Motor neuron (in vitro differentiated cells): ENCODE results near the gene FAM234A. TPM values are rescaled to one million over a fixed set of nuclear protein-coding genes. Genes with fewer than 3 reads are reported as not detected.

ENCODE experiments used
- ATAC-seq, 8 experiments: fragments of 200-7000 bp; cut with Tn5 transposase; replicated peaks in 6 of 8; 2 replicates each; pipeline ENCODE4 v1.8.0; 2021; ENCODE audit warnings: mild to moderate bottlenecking in 8 of 8, moderate library complexity in 8 of 8
- H3K27ac ChIP-seq, 2 donors: fragments of 250-450 bp; sonication (Bioruptor Pico); 2 replicates each; pipeline ENCODE4 v1.9.0; 2021; ENCODE audit warnings: antibody characterized with exemption in 2 of 2, mild to moderate bottlenecking in 2 of 2, moderate library complexity in 1 of 2
- H3K4me1 ChIP-seq, 2 donors: fragments of 250-450 bp; sonication (Bioruptor Pico); replicated peaks in 1 of 2; 2 replicates each; pipeline ENCODE4 v1.6.1; 2021; ENCODE audit warnings: antibody characterized with exemption in 2 of 2, mild to moderate bottlenecking in 2 of 2, moderate library complexity in 1 of 2
- H3K4me3 ChIP-seq, 5 donors: fragments of 250-450 bp; sonication (Bioruptor Pico); 2 replicates each; pipeline ENCODE4 v1.9.0; 2021; ENCODE audit warnings: antibody characterized with exemption in 5 of 5, mild to moderate bottlenecking in 5 of 5, moderate library complexity in 4 of 5
- WGBS, 10 experiments: fragments of 450-650 bp; shearing (Covaris generic); methylation state at CpG; one replicate each; pipeline ENCODE4 v1.0.0; 2022; 5-methylcytosine and 5-hydroxymethylcytosine counted together
- in situ Hi-C, 9 experiments: fragments of 400-800 bp; cut with MboI; loops; one replicate each; pipeline ENCODE4 v1.15.0; 2021; ENCODE audit warnings: low sequenced_read_pairs in 9 of 9, low pct_unique_long_range_greater_than_20kb in 2 of 9; ENCODE audit not compliant: unreplicated experiment in 9 of 9
- total RNA-seq, 8 experiments: library from RNA; unstranded; fragments of 300-600 nt; gene quantifications; 2 replicates each; pipeline versions ENCODE4 v1.2.3 to v1.2.4, GENCODE V29; 2022

The FAM234A gene
- total RNA-seq, 8 experiments from 2014 or later = 23.1 to 101 (median 50.5) TPM

DNA sequence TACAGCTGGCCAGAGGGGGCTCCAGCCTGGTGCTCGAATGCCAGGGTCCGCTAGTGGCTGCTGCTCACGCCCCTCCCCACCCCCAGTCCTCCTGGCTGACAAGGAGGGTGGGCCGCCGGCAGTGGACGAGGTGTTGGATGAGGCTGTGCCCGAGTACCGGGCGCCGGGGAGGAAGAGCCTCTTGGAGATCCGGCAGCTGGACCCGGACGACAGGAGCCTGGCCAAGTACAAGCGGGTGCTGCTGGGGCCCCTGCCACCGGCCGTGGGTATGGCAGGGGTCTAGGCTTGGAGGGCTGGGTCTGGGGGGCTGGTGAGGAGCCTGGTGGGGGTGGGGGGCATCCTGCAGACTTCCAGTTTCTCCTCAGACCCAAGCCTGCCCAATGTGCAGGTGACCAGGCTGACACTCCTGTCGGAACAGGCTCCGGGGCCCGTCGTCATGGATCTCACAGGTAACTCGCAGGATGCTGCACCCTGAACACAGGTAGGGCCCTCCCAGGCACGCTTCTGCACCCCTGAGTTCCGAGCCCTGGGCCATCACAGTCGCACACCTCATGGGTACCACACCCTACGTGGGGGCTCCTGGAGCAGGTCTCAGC, 47.1 kb downstream of the FAM234A start:
- Histone ChIP-seq H3K4me3 (peak overlapping the region; percentile 40 to 92 (median 76)), H3K4me1 (peaks cover 8 to 12% of the 10 kb centered on the region in 2 donors), H3K27ac (no peak overlapping the region)
- 25 to 100% (median 73%) methylated on average over 1 to 3 of the region's 25 CpGs; no CpG with 5 or more reads in 6 of the 10 experiments for WGBS, 10 experiments
- in situ Hi-C loops = no loop called here
- ATAC-seq = peak in 1 of 8 experiments; percentile 3

DNA sequence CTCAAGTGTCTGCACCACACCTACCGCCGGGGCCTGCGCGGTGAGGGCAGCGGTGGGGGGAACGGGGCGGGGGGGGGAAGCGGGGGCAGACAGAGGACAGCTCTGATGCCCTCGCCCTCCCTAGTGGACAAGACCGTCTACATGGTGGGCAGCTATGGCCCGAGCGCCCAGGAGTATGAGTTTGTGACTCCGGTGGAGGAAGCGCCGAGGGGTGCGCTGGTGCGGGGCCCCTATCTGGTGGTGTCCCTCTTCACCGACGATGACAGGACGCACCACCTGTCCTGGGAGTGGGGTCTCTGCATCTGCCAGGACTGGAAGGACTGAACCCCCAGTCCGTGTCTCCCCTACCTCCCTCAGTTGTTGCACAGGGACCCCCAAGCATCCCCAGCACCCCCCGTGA, 47.9 kb downstream of the FAM234A start:
- no peak for ATAC-seq
- H3K27ac ChIP-seq = no peak overlapping the region
- WGBS, 10 experiments = 80% methylated on average over 3 of the region's 22 CpGs; no CpG with 5 or more reads in 9 of the 10 experiments
- no peak overlapping the region for H3K4me3 ChIP-seq
- peaks cover 8 to 12% of the 10 kb centered on the region in 2 donors for H3K4me1 ChIP-seq
- in situ Hi-C loops = no loop called here

DNA sequence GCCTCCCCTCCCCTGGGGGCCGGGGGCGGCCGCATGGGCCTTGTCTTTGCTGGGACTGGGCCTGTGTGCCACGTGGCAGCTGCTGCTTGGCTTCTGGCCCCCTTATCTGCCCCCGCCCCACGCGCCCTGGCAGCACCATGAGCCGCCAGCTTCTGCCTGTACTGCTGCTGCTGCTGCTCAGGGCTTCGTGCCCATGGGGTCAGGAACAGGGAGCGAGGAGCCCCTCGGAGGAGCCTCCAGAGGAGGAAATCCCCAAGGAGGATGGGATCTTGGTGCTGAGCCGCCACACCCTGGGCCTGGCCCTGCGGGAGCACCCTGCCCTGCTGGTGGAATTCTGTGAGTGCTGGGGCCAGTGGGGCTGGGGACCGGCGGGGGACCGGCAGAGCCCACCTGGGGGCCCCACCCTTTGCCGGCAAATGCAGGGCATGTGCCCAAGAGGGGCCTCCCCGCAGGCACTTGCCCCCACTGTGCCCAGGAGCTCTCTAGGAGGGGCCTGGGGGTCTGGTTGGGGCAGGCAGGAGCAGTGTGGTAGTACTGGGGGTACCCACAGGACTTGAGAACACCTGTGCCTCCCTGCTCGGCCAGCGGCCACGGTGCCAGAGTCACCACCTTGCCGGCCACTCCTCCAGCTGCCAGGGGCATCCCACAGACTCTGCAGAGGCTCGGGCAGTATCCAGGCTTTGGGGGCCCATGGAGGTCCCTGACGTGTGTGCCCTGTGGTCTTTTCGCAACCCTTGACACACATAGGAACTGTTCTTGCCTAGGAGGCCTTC, 48.6 kb downstream of the FAM234A start, which contains the start of gene PDIA2:
TSS of gene PDIA2 (plus strand) at position 132 of the 773 bp plus-strand sequence. CDS start at position 138, 6 bp downstream.
- Histone ChIP-seq H3K4me1 (peaks cover 8 to 12% of the 10 kb centered on the region in 2 donors), H3K4me3 (no peak within 1 kb of the TSS), H3K27ac (no peak within 1 kb of the TSS)
- in situ Hi-C loops = no loop called here
- WGBS, 10 experiments = 70% methylated on average over 2 of the region's 25 CpGs; no CpG with 5 or more reads in 9 of the 10 experiments
- ATAC-seq = peak in 2 of 8 experiments; percentile 6 to 18

DNA sequence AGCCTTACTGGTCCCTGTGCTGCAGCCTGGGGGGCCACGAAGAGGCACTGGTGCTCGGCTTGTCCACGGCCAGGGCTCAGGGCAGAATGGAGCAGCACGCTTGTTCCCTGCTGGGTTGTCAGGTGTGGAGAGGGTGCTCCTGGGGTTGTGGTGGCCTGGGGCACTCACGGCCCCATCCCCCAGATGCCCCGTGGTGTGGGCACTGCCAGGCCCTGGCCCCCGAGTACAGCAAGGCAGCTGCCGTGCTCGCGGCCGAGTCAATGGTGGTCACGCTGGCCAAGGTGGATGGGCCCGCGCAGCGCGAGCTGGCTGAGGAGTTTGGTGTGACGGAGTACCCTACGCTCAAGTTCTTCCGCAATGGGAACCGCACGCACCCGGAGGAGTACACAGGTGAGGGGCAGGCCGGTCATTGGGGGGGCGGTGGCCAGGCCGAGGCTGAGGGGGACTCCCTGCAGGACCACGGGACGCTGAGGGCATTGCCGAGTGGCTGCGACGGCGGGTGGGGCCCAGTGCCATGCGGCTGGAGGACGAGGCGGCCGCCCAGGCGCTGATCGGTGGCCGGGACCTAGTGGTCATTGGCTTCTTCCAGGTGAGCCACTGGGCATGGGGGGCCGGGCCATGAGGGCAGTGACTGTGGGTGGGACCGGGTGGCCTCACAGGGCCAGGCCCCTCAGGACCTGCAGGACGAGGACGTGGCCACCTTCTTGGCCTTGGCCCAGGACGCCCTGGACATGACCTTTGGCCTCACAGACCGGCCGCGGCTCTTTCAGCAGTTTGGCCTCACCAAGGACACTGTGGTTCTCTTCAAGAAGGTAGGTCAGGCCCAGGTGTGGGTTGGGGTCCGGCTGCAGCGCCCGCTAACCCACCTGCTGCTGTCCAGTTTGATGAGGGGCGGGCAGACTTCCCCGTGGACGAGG, 49.8 kb downstream of the FAM234A start:
- WGBS, 10 experiments = 97 to 100% (median 100%) methylated on average over 3 to 6 of the region's 52 CpGs; no CpG with 5 or more reads in 7 of the 10 experiments

DNA sequence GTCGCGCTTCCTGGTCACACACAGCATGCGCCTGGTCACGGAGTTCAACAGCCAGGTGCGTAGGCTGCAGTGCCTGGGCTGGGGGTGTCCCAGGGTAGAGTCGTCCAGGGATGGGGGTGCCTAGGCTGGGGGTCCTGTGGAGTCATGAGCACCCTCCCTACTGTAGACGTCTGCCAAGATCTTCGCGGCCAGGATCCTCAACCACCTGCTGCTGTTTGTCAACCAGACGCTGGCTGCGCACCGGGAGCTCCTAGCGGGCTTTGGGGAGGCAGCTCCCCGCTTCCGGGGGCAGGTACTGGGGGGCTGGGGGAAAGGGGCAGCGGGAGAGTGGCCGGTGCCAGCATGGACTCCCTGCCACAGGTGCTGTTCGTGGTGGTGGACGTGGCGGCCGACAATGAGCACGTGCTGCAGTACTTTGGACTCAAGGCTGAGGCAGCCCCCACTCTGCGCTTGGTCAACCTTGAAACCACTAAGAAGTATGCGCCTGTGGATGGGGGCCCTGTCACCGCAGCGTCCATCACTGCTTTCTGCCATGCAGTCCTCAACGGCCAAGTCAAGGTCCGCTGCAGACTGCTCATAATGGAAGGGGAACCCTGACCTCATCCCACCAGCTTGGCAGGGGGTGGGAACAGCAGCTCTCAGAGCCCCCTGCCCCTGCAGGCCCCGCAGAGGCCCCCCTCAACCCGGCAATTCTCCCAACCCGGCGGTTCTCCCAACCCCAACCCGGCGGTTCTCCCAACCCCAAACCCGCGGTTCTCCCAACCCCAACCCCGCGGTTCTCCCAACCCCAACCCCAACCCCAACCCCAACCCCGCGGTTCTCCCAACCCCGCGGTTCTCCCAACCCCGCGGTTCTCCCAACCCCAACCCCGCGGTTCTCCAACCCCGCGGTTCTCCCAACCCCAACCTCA, 50.8 kb downstream of the FAM234A start:
- H3K4me1 ChIP-seq = peaks cover 8 to 12% of the 10 kb centered on the region in 2 donors
- WGBS, 10 experiments = no CpG with 5 or more reads among the region's 48 CpGs
- in situ Hi-C loops = no loop called here
- no peak overlapping the region for H3K27ac ChIP-seq
- no peak overlapping the region for H3K4me3 ChIP-seq
- no peak for ATAC-seq

More for the DNA sequence above, 49.8 kb downstream of the FAM234A start:
- no peak for ATAC-seq
- peaks cover 8 to 12% of the 10 kb centered on the region in 2 donors for H3K4me1 ChIP-seq
- no peak overlapping the region for H3K4me3 ChIP-seq
- no peak overlapping the region for H3K27ac ChIP-seq
- in situ Hi-C loops = no loop called here

DNA sequence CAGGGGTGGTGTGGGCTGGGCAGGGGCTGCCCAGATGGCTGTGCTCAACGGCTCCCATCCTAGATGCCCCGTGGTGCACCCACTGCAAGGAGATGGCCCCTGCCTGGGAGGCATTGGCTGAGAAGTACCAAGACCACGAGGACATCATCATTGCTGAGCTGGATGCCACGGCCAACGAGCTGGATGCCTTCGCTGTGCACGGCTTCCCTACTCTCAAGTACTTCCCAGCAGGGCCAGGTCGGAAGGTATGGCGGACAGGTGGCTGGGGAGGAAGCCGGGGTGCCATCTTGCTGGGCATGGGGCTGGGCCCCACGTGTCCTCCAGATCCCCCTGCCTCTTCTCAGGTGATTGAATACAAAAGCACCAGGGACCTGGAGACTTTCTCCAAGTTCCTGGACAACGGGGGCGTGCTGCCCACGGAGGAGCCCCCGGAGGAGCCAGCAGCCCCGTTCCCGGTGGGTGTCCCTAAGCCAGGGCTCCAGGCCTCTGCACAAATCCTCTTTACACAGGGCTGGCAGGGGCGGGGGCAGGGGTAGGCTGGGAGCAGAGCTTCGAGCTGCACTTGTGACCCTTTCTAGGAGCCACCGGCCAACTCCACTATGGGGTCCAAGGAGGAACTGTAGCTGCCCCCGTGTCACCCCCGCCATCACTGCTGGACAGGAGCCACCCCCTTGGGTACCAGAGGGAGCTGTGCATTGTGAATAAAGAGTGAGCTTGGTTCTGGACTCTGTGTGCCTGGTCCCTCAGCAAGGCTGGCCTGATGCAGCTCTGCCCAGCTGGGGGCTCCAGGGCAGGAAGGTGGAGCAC, 52.1 kb downstream of the FAM234A start:
- in situ Hi-C loops = no loop called here
- 80 to 100% (median 90%) methylated on average over 1 to 4 of the region's 22 CpGs; no CpG with 5 or more reads in 6 of the 10 experiments for WGBS, 10 experiments
- peaks cover 3 to 4% of the 10 kb centered on the region in 2 donors for H3K4me1 ChIP-seq
- H3K27ac ChIP-seq = no peak overlapping the region
- H3K4me3 ChIP-seq = no peak overlapping the region
- no peak for ATAC-seq

DNA sequence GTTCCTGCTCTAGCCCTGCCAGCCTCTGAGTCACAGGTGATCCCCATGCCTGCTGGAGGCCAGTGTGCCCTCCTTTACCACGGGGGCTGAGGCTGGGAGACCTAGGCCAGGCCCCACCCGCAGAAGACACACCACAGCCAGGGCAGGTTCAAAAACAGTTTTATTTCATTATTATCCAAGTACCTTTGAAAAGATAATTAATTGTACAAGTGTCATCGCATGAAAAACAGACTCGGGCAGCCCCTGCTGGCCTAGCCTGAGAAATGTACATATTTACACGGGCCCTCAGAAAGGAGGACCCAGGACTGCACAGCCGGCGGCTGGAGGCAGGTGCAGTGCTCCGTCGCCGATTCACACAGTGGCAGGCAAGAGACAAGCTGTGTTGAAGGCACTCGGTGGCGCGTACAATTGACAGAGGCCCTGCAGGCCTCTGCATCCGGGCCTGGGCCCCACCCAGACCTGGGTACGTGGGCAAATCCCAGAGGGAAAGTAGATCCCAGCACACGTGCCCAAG, 52.7 kb downstream of the FAM234A start:
- no peaks in the 10 kb centered on the region for H3K4me1 ChIP-seq
- no peak overlapping the region for H3K27ac ChIP-seq
- 60 to 96% (median 83%) methylated on average over 1 to 11 of the region's 16 CpGs; no CpG with 5 or more reads in 5 of the 10 experiments for WGBS, 10 experiments
- in situ Hi-C loops = no loop called here
- H3K4me3 ChIP-seq = no peak overlapping the region
- peak in 3 of 8 experiments; percentile 16 to 84 (median 20) for ATAC-seq

DNA sequence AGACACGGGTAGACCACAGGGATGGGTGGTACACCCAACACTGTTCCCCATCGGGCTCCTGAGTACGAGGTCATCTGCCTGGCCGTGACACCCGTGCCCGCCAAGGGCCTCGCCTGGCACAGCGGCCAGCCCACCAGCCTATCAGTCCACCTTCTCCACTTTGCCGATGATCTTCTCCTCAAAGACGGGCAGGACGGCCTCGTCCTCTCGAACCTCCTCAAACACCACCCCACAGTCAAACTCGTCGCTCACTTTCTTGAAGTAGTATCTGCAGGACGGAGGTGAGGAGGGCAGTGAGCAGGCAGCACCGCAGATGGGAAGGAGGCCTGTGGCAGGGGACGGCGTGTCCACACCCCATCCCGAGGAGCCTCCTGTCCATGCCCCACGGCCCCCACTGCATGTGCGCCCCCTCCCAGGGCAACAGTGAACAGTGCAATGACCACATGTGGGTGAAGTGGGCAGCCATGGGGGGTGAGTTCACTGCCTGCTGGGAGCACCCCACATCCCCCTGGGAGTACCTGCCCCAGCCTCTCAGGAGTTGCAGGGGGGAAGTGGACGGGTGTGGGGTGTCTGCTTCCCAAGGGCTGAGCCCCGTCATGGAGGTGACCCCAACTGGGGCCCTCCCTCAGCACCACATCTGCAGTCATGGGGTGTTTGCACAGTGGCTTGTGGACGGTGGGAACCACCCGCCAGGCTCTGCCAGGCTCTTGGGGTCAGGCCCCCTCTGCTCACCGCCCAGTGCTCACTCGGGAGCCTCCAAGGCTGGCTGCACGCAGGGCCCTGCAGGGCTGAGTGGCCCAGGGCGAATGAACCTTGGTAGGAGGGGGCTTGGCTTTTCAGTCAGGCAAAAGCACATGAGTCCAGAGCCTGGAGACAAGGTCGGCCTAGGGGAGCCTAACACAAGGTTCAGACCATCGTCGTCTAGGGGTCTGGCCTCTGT, 53.6 kb downstream of the FAM234A start:
- ATAC-seq = no peak
- 80 to 96% methylated on average over 1 to 18 of the region's 33 CpGs; no CpG with 5 or more reads in 8 of the 10 experiments for WGBS, 10 experiments
- H3K4me1 ChIP-seq = no peaks in the 10 kb centered on the region
- in situ Hi-C loops = no loop called here
- no peak overlapping the region for H3K4me3 ChIP-seq
- H3K27ac ChIP-seq = no peak overlapping the region

DNA sequence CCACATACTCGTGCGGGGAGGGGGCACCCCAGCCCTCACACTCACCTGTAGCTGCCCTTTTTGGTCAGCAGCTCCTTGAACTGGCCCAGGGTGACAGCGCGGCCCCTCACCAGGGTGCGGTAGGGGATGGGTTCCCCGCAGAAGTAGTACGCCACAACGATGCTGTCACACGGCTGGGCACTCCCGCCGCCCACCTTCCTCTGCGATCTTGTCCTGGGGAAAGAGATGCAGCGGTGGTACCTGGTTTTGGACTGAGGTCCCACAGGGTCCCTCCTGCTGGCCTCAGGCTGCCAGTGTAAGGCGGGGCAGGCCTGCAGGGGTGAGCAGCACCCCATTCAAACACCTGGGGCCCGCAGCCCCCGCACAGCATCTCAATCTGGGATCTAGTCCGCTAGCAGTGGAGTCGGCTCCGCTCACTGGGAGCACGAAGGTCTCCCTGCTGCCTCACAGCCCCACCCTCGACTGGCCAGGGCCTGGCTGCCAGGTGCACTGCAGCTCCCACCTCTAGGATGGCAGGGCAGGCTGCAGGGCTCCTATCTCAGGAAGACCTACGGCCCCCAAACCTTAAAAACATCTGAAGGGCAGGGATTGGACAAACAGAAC, 54.9 kb downstream of the FAM234A start:
- Histone ChIP-seq H3K4me1 (no peaks in the 10 kb centered on the region), H3K27ac (no peak overlapping the region), H3K4me3 (no peak overlapping the region)
- ATAC-seq = no peak
- in situ Hi-C loops = no loop called here
- WGBS, 10 experiments = 80 to 90% (median 80%) methylated on average over 1 to 2 of the region's 22 CpGs; no CpG with 5 or more reads in 7 of the 10 experiments

DNA sequence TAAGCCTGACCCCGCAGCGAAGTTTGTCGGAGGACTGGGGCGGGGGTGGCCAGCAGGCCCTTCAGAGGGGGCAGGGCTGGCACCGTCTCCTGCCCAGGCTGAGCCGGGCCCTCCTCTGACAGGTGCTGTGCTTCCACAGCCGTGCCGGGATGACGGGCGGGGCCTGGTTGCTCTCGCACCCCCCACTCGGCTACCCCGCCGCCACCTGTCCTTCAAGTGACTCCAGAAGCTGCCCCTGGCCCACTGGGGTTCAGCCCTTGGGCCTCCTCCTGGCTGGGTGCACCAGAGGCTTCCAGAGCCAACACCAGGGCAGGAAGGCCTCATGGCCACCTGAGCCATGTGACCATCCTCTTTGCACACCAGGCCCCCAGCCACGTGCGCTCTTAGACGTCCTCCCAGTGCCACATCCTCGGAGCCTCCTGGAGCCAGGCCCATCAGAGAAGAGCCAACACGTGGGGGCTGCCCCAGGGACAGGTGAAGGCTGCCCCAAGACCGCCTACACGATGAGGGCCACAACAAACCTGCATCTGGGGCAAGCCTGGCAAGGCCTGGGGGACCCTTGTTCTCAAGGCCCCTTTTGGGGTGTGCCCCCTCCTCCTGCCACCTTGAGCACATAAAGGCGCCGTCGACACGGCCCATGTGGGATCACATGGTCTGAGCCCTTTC, 55.5 kb downstream of the FAM234A start:
- Histone ChIP-seq H3K27ac (no peak overlapping the region), H3K4me3 (no peak overlapping the region), H3K4me1 (no peaks in the 10 kb centered on the region)
- in situ Hi-C loops = no loop called here
- ATAC-seq = peak in 1 of 8 experiments; percentile 7
- 70 to 93% (median 80%) methylated on average over 1 to 5 of the region's 25 CpGs; no CpG with 5 or more reads in 7 of the 10 experiments for WGBS, 10 experiments
